OCI-LY7 (cell line): ENCODE results near the gene SPATA25.

Source experiments
- CTCF ChIP-seq: fragments of 200-600 bp; sonication (generic); conservative IDR thresholded peaks from 2 replicates; pipeline ENCODE4 v1.5.1; 2014; ENCODE audit warnings: mild to moderate bottlenecking, antibody characterized with exemption, low read length, moderate library complexity, mixed read lengths
- EZH2phosphoT487 ChIP-seq: fragments of 200-600 bp; sonication (generic); IDR thresholded peaks from 2 replicates; pipeline ENCODE4 v1.6.1; 2018; ENCODE audit warnings: low read depth, borderline replicate concordance, mild to moderate bottlenecking, mixed run types, antibody characterized with exemption, low read length, moderate library complexity, mixed read lengths

- TF ChIP-seq CTCF: no peak
- no peak for TF ChIP-seq EZH2phosphoT487
Measured at GRCh38 chr20:45892828-45893500, 5.5 kb upstream of the SPATA25 start.
